HG02642 (cell line): ENCODE data around the gene SETD5.

Experiments
- ATAC-seq: cut with Tn5 transposase; IDR thresholded peaks from one replicate; pipeline ENCODE4 v1.9.1; 2021; ENCODE audit warnings: mild to moderate bottlenecking; ENCODE audit not compliant: unreplicated experiment, poor library complexity

The SETD5 gene, protein sequence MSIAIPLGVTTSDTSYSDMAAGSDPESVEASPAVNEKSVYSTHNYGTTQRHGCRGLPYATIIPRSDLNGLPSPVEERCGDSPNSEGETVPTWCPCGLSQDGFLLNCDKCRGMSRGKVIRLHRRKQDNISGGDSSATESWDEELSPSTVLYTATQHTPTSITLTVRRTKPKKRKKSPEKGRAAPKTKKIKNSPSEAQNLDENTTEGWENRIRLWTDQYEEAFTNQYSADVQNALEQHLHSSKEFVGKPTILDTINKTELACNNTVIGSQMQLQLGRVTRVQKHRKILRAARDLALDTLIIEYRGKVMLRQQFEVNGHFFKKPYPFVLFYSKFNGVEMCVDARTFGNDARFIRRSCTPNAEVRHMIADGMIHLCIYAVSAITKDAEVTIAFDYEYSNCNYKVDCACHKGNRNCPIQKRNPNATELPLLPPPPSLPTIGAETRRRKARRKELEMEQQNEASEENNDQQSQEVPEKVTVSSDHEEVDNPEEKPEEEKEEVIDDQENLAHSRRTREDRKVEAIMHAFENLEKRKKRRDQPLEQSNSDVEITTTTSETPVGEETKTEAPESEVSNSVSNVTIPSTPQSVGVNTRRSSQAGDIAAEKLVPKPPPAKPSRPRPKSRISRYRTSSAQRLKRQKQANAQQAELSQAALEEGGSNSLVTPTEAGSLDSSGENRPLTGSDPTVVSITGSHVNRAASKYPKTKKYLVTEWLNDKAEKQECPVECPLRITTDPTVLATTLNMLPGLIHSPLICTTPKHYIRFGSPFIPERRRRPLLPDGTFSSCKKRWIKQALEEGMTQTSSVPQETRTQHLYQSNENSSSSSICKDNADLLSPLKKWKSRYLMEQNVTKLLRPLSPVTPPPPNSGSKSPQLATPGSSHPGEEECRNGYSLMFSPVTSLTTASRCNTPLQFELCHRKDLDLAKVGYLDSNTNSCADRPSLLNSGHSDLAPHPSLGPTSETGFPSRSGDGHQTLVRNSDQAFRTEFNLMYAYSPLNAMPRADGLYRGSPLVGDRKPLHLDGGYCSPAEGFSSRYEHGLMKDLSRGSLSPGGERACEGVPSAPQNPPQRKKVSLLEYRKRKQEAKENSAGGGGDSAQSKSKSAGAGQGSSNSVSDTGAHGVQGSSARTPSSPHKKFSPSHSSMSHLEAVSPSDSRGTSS (N-terminal part only)

DNA sequence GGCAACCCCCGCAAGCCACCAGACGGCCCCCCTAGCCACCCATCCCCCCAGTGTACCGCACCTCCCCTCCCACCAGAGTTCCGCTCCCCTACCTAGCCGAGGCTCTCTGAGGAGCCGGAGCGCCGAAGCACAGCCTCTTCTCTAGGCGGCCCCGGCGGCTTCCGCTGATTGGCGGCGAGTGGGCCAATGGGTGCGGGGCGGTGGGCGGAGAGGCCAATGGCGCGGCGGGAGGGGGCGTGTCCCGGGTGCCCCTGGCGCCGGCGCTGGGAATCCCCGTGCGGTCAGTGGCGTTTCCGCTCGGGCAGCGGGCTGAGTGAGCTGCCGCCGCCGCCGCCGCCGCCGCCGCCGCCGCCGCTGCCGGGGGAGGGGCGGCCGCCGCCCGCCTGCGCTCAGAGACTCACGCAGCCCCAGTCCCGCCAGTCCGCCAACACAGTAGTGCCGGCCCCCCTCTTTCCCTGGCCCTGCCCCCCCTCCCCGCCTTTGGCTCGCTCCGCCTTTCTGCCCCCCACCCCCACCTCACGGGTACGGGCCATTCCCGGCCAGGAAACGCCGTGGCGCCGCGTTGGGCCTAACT is at the start of gene SETD5:
Gene SETD5, plus strand, starts transcription at position 284 of the 574 bp plus-strand sequence. CDS start 31,324 bp downstream, outside the sequence.
- peak; percentile 59 for ATAC-seq

DNA sequence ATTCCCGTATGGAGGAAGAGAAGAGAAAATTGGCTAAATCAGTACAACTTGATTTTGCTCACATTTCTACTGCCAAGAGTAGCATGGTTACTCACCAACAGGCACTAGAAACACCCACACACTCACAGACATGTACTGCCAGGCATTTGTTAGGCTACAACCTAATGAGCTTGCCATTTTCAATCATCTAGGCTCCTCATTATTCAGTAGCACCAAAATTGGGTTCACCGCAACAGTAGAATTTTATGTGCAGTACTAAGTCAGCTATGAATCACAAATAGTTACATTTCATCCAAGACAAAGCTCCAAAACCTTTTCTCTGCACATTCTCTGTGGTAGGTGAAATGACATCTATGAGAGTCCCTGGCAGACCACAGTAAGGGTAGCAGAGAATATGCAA is 49.5 kb upstream of the SETD5 start:
- no peak for ATAC-seq

- ATAC-seq: no peak
Observed at GRCh38 chr3:9349321-9350117, 47.9 kb upstream of the SETD5 start.

- ATAC-seq: no peak
Observed at GRCh38 chr3:9351709-9352126, 45.7 kb upstream of the SETD5 start.

DNA sequence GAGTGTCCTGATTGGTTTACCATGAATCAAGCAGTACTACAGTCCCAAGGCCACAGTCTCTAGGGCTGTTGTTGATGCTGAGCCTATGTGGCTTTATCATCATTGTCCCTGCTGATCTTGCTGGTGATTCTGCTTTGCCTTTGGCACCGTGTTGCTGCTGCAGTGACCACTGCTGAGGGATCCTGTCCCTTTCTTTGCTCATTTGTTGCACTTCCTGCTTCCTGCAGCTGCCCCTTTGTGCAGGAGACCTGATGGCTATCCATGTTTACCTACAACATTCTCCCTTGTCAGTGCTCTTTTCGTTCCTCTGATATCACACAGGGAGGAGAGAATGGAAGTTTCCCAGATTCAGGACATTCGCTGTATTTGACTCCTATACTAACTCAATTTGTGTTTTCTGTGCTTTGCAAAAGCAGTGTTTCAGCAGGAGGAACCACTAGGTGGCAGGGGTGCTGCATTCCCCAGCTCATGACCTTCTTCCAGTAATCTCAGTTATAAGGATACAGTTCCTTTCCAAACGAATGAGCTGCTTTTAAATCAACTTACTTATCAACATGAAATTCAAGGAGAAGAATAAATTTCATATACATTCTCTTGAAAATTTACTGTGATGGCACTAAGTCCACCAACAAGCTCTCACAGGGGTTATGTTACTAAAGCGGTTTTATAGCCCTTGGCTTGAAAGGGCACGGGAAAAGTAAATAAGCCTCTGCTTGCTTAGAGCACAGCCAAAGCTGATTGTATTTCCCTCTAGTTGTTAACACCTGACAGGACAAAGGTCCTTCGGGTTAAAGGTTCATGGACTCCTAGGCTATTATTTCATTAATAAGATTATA is 44.3 kb upstream of the SETD5 start:
- ATAC-seq: no peak

GRCh38 chr3:9361691-9362388 is 35.6 kb upstream of the SETD5 start:
- ATAC-seq: no peak

DNA sequence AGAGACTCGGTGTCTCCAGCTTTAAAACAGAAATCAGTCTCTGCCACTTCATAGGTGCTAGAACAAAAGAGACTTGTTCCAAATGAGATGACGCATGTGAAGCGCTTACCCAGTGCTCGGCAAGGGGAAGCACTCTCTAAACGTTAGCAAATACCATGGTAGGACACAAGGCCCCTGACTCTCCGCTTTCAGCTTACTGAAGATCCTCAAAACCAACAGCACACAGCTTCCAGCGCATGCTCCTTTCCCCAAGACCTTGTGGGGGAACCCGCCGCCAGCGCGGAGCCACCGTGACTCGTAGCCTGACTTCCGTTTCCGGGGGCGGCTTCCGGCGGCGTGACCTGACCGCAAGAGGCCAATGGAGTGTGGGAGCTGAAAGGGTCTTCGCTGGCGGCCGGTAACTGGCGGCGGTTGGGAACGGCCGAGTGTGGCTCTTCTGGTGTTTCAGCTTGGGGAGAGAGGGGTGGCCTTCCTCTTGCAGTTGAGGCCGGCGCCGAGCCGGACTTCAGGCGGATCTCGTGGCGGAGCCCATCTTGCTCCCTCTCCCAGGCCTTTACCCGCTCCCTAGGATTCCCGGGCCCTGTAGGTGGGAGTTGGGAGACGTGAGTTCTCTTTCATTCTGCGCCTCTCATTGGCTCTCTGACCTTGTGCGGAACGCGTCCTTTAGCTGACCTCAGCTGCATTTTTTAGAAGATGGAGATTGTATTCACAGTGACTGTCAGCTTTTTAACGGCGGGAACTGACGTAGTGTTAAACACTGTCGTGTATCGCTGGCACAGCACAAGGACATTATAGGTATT is 34.5 kb upstream of the SETD5 start, which contains the start of gene THUMPD3:
Gene THUMPD3, plus strand, starts transcription at position 324 of the 800 bp plus-strand sequence. CDS start 2,015 bp downstream, outside the sequence.
- ATAC-seq: peak; percentile 99

GRCh38 chr3:9369508-9369907 is 27.9 kb upstream of the SETD5 start:
- ATAC-seq: no peak

- no peak for ATAC-seq
Observed at GRCh38 chr3:9373465-9373864, 23.9 kb upstream of the SETD5 start.

- no peak for ATAC-seq
Observed at GRCh38 chr3:9377981-9378380, 19.4 kb upstream of the SETD5 start.

DNA sequence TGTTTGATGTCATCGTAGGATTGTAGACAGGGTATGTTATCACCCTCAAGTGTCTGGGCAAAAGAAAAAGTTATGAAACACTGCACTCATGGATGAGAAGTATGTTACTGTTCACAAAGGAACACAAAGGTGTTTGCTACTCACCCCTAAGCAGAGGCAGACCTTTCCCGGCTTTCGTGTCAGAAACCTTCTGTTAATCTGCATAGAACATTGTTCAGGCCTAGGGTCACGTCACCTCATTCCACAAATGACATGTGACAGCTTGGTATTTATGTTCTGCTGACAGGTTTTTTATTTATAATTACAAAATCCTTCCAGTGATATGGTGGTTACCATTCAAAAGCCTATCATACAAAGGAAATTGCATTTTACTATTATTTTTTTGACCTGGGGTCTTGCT is 18.1 kb upstream of the SETD5 start:
- no peak for ATAC-seq

- ATAC-seq: no peak
Observed at GRCh38 chr3:9380014-9380413, 17.4 kb upstream of the SETD5 start.

- ATAC-seq: no peak
Observed at GRCh38 chr3:9384141-9384828, 13.1 kb upstream of the SETD5 start.

DNA sequence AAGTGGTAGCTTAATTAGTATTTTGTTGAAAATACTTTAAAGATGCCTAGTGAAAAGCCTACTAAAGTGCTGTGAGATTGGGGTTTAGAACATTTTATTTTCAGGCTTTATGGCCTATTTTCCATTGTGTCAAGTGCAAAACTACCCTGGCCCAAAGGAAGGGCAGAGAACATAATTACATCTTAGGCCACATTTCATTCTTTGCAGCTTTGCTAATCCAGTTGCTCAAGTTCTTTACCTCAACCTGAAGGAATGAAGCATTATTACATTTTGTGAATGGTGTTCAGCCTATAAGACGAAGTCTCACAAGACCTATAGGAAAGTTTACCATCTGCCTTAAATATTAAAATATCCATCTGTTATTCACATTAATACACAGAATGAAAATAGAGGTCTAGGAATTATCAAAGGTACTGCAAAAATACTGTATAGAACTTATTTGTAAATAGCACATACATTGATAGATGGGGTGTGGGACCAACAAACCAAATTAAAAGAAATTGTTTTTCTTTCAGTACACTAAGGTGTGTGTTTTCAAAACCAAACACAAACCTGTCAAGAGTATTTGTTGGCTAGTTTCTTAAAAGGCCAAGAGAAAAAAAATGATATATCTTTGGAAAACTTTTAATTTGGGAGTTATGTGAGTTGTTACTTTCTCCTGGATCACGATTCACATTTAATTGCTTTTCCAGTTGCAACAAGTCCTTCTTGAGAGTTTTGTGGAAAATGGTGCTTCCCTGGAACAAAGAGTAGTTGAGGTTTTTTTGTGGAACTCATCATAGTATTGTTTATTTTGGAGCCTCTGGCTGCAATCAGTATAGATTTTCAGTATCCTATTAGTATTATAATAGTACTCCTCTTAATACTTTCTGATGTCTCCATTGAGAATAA is 12.0 kb upstream of the SETD5 start:
- no peak for ATAC-seq

DNA sequence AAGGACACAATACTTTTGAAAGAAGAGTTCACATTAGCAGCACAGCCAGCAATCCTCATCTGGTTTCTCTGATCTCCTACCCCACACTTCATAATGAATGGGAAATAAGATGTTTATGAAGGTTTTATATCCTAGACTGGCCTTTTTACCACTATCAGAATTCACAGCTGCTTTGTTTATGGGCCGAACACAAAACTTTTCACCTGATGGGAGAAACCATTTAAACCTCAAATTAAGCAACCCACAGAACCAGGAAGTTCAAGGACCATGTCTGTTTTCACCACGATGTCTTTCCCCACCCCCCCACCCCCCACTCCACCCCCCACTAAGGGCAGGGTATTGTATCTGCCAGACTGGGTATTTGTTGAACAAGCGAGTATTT is 11.3 kb upstream of the SETD5 start:
- no peak for ATAC-seq
